NCI-H526 treated with DMSO at 0.1 percent for 48 hours (cell line): ENCODE results near the gene ANGPTL2.

Source experiments
- DNase-seq: peaks from one replicate; lab custom pipeline; 2025; lab: John Stamatoyannopoulos, UW

Gene ANGPTL2

DNA sequence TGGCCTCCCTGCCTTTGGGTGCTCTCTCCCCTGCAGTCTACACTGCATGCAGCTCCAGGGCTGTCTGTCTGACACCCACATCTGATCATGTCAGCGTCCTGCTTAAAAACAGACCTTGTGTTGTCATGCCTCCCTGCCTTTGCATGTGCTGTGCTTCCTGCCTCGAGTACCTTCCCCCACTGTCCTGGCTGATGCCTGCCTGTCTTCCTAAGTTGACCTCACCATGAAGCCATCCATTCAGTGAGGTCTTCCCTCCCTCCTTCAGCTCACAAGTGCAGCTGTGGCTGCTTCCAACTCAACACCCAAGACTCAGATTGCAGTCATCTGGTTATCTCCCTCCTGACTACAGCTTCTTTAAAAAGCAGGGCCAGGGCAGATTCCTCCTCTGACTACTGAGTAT is 5.5 kb downstream of the ANGPTL2 start:
- DNase-seq: no peak

- DNase-seq: no peak
Measured at GRCh38 chr9:127116088-127116726, 6.2 kb downstream of the ANGPTL2 start.

DNA sequence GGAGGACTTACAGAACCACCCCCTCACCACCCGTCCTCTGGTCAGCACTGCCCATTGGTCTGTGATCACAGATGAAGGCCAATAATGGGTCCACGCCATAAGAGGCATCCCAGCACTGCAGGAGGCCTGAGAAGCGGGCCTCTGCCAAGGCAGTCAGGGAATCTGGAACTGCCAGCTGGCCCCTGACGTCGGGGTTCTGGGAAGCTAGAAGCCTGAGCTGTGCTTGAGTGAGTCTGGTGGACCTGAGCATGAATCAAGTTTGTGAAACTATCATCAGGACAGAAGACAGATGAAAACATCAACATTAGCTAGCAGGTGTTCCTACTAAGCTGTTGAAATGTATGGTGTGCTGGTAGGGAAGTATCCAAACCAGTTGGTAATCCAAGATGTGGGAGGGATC is 7.8 kb downstream of the ANGPTL2 start:
- DNase-seq: no peak

GRCh38 chr9:127113191-127113972 is 9.1 kb downstream of the ANGPTL2 start:
- DNase-seq: no peak

DNA sequence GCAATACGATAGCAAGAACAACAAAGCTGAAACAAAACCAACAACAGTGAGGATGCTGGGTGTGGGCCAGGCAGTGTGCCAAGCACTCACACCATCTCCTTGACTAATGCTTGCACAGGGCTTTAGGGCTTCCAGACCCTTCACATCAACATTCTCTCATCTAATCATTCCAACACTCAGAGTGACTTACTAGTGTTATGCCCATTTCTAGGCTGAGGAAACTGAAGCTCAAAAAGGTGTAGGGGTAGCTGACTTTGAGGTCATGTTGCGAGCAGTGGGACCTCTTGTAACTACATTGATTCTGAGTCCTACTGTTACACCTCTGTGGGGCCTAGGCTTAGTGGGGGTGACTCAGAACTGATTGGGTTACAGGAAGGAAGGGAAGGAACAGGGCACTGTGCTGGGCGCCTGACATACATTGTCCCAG is 9.7 kb downstream of the ANGPTL2 start:
- DNase-seq: no peak

GRCh38 chr9:127112056-127112455 is 10.4 kb downstream of the ANGPTL2 start:
- no peak for DNase-seq

GRCh38 chr9:127109212-127109711 is 13.2 kb downstream of the ANGPTL2 start:
- no peak for DNase-seq

GRCh38 chr9:127107929-127108876 is 14.2 kb downstream of the ANGPTL2 start:
- no peak for DNase-seq

DNA sequence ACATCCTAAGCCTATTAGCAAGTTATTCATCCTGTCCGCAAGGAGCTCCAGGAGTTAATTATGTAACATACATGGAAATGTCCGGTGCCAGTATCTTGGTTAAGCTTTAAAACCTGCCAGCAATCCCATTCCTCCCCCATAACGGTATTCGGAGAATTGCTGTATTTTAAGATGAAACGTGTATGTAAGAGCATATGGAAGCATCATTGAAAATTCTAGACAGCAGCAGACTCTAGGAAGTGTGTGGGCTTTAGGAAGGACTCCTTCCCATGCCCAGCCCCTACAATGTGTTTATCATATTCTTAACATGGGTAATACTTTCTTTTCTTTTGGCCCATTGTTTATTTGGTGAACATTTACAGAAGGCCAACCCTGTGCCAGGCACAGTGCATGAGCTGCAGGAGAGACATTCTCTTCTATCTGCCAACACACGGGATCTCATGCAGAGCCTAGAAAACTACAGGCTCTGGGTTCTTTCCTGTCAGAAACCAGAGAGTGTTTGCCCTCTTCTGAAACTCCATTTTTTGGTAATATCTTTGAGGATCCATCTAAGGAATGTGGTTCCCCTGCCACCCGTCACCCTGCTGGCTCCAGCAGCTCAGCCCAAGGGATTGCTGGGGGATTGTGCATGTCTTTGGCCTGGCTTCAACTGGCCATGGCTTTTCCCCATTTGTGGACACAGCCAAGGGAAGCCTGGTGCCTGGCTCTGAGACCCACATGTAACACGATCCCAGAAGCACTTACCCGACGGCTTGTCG is 15.1 kb downstream of the ANGPTL2 start:
- DNase-seq: no peak

DNA sequence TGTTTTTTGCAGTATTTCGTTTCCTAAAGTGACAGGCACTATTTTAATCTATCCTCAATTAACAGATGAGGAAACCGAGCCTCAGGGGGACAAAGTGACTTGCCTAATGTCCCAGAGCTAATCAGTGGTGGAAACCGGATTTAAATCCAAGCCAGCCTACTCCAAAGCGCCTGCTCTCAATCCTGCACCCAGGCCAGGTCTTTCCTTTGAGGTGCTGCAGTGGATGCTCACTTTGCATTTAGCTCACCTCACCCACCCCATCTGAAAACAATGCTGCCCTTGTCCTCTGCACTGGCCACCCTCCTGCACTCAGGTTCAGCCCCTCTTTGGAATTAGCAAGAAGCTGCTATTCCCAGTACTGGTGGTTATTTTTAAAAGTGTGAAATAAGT is 16.0 kb downstream of the ANGPTL2 start:
- DNase-seq: no peak

DNA sequence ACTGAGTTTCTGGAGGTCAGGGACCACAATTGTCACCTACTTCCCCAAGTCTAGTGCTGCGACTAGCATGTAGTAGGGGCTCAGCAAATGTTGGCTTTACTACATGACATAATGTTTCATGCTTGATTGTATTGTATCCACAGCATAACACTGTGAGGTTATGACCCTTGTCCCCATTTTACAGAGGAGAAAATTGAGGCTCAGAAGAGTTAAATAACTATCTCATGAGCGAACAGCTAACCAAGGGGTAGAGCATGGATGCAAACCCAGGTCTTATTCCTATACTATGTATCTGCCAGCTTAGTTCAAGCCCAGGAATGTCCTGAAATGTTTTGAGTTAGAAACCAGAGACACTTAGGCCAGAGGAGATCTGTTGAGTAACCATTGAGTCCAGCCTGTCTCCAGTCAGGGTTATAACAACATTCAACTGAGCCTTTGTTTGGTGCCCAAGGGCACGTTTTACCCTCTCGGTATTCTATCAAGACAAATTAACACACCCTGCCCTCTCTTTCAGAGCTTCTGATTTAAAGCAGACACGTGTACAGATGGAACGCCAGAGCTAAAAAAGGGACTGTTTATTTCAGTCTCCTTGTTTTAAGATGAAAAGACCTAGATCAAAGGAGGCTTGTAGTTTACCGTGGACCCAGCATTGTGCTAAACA is 16.5 kb downstream of the ANGPTL2 start:
- DNase-seq: no peak

GRCh38 chr9:127104581-127105311 is 17.7 kb downstream of the ANGPTL2 start:
- DNase-seq: no peak

DNA sequence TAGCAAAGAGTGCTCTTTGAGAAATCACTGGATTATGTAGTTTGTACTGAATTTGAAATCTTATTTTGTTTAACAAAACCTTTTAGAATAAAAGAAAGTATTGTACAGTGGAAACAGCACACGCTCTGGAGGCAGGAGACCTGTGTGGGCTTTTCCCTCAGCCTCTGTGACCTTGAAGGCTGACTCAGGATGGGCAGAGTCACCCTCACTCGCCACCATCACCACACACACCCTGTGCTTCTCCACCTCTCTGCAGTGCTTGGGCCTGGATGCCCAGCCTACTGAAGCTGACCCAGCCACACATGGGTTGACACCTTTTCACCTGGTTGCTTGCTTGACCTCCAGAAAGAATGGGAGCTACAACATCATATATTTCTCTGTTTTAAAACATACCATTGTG is 19.6 kb downstream of the ANGPTL2 start:
- DNase-seq: no peak

GRCh38 chr9:127102176-127102575 is 20.3 kb downstream of the ANGPTL2 start:
- DNase-seq: no peak

- DNase-seq: no peak
Measured at GRCh38 chr9:127099664-127100063, 22.8 kb downstream of the ANGPTL2 start.

GRCh38 chr9:127098916-127099553 is 23.4 kb downstream of the ANGPTL2 start:
- no peak for DNase-seq

DNA sequence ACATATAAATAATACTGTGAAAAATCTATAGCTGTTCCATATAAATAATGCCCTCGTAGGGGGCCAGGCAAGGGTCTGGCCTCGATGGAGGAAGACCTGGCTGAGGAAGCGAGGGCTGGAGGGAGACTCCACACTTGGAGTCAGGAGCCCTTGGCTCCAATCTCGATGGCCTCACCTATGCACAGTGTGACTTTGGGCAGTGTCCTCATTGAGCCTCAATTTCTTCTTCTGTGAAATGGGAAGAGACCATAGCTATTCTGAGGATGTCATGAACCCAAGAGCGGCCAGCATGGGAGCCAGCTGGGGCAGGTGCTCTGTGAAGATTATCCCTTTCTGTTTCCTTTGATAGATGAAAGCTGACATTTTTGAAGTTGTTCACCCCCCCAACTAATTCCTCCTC is 24.8 kb downstream of the ANGPTL2 start:
- DNase-seq: no peak

GRCh38 chr9:127096208-127096607 is 26.2 kb downstream of the ANGPTL2 start:
- no peak for DNase-seq

- no peak for DNase-seq
Measured at GRCh38 chr9:127095411-127095810, 27.0 kb downstream of the ANGPTL2 start.
